ENCODE data around the gene RBM15B. TPM values are rescaled to one million over a fixed set of nuclear protein-coding genes. Genes with fewer than 3 reads are reported as not detected.

The RBM15B gene
- polyA plus RNA-seq, 1 donor from 2014 or later, result 24.1 TPM

DNA sequence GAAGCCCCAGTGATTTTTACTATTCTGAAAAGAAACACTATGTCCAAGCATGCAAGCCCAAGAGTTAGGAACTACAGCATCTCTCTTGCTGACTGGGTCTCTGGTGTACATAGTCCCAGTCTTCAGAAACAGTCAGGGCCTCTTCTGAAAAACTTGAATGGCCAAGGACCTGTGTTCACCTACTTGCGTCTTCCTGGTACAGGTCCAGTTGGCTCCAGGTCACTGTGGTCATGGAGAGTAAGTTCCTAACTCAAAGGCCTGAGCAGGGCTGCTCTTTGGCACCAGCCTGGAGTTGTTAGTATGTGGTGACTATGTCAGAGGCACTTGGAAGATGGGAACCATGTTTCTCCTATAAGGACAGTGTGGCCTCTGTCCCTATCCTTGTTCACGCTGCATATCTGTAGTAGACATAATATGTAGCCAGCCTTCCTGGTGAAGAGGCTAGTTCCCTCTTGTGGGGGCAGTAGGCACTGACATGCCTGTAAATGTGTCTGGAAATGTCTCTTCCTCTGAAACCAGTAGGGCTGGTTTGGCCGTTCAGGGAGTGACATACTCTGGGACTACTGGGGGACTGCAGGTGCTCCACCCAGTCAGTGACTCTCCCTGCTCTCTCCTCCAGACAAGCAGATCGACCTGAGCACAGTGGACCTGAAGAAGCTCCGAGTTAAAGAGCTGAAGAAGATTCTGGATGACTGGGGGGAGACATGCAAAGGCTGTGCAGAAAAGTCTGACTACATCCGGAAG is 2.6 kb upstream of the RBM15B start:
- H3K36me3 ChIP-seq (ENCODE audit: insufficient read depth, low read length), result peaks cover 14% of the 10 kb centered on the region
- no peak overlapping the region for H2AFZ ChIP-seq (ENCODE audit: low read depth, low read length)
- H3F3A ChIP-seq (ENCODE audit: insufficient read depth, low read length, poor library complexity, severe bottlenecking), result peaks cover 5% of the 10 kb centered on the region
- H3K27me3 ChIP-seq (ENCODE audit: insufficient read depth, low read depth, low read length), result no peaks in the 10 kb centered on the region
- H3K4me2 ChIP-seq (ENCODE audit: low read length), result peak overlapping the region; percentile 3
- H3K9me3 ChIP-seq (ENCODE audit: low read length), result no peaks in the 10 kb centered on the region
- H3K9me2 ChIP-seq (ENCODE audit: insufficient read depth, low read length), result no peaks in the 10 kb centered on the region
- peaks cover 38% of the 10 kb centered on the region for H3K79me2 ChIP-seq (replicated peaks; ENCODE audit: insufficient read depth, low read length)
- H3K27ac ChIP-seq (ENCODE audit: low read length), result no peak overlapping the region
- no peak overlapping the region for H3K9ac ChIP-seq (ENCODE audit: low read length)
- H4K20me1 ChIP-seq (ENCODE audit: insufficient read depth), result no peaks in the 10 kb centered on the region
- peak overlapping the region; percentile 95 for H3K4me3 ChIP-seq (ENCODE audit: low read length)
- TF ChIP-seq SMC3 (conservative IDR thresholded peaks at IDR 0.05; ENCODE audit: poor library complexity) (no peak), CTCF (IDR thresholded peaks at IDR 0.05; ENCODE audit: poor library complexity, severe bottlenecking) (peak; percentile 14)

- Histone ChIP-seq H3K9me3 (ENCODE audit: low read length) (no peaks in the 10 kb centered on the region), H3K27ac (ENCODE audit: low read length) (no peak overlapping the region), H3K36me3 (ENCODE audit: insufficient read depth, low read length) (peaks cover 24% of the 10 kb centered on the region), H4K20me1 (ENCODE audit: insufficient read depth) (no peaks in the 10 kb centered on the region), H3K79me2 (replicated peaks; ENCODE audit: insufficient read depth, low read length) (peaks cover 44% of the 10 kb centered on the region), H3K4me2 (ENCODE audit: low read length) (no peak overlapping the region), H3K9ac (ENCODE audit: low read length) (no peak overlapping the region), H2AFZ (ENCODE audit: low read depth, low read length) (no peak overlapping the region), H3F3A (ENCODE audit: insufficient read depth, low read length, poor library complexity, severe bottlenecking) (peaks cover 5% of the 10 kb centered on the region), H3K27me3 (ENCODE audit: insufficient read depth, low read depth, low read length) (no peaks in the 10 kb centered on the region), H3K4me3 (ENCODE audit: low read length) (no peak overlapping the region), H3K9me2 (ENCODE audit: insufficient read depth, low read length) (no peaks in the 10 kb centered on the region)
- TF ChIP-seq MXI1 (conservative IDR thresholded peaks at IDR 0.05; ENCODE audit: poor library complexity, severe bottlenecking), result no peak
- peak; percentile 70 for TF ChIP-seq CTCF (IDR thresholded peaks at IDR 0.05; ENCODE audit: poor library complexity, severe bottlenecking)
- TF ChIP-seq RAD21 (conservative IDR thresholded peaks at IDR 0.05), result peak; percentile 57
- TF ChIP-seq SMC3 (conservative IDR thresholded peaks at IDR 0.05; ENCODE audit: poor library complexity), result peak; percentile 62
- no peak for TF ChIP-seq TAF1 (IDR thresholded peaks at IDR 0.05; ENCODE audit: low read depth)
These were observed 1.5 kb upstream of the RBM15B start for GRCh38 chr3:51389423-51390183.

DNA sequence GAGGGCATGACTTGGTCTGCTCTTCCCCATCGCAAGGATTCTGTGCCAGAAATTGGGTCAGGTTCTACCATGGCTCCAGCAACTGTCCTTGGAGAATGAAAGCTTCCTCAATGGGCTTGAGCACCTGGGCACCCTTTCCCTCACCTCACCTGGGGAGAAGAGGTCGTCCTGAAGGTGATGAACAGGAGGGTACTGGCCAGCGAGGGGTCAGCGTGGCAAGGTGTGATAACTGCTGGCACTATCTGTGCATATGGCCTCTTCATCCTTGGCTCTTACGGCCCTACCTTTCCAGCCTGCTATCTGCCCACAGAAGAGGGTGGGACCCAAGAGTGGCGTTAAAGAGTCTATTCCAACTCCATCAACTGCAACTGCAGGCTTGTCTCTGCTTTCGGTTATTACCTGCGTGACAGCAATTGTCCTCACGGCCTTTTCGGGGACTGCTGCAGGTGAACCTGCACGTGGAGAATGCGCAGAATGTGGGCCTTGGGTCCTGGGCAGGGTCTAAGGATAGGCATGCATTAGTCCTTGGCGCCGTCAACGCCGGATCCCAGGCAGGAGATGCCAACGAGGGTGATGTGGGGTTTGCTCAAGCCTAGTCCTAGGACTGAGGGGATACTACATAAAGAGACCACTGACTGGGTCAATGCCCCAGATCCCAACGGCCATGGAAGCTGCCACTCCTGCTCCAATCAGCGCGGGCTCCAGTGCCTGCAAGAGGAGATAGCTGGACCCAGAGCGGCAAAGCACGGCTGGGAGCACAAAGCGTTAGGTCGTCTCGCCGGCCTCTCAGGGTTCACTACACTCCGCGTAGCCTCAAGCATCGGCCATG is 625 bp upstream of the RBM15B start:
- Histone ChIP-seq H4K20me1 (ENCODE audit: insufficient read depth) (peaks cover 1% of the 10 kb centered on the region), H2AFZ (ENCODE audit: low read depth, low read length) (peak overlapping the region; percentile 29), H3K9me2 (ENCODE audit: insufficient read depth, low read length) (no peaks in the 10 kb centered on the region), H3K27ac (ENCODE audit: low read length) (peak overlapping the region; percentile 71), H3K4me3 (ENCODE audit: low read length) (peak overlapping the region; percentile 90), H3K79me2 (replicated peaks; ENCODE audit: insufficient read depth, low read length) (peaks cover 46% of the 10 kb centered on the region), H3K9me3 (ENCODE audit: low read length) (no peaks in the 10 kb centered on the region), H3K27me3 (ENCODE audit: insufficient read depth, low read depth, low read length) (no peaks in the 10 kb centered on the region), H3K4me2 (ENCODE audit: low read length) (no peak overlapping the region), H3F3A (ENCODE audit: insufficient read depth, low read length, poor library complexity, severe bottlenecking) (peaks cover 5% of the 10 kb centered on the region), H3K9ac (ENCODE audit: low read length) (peak overlapping the region; percentile 63), H3K36me3 (ENCODE audit: insufficient read depth, low read length) (peaks cover 28% of the 10 kb centered on the region)
- TF ChIP-seq TAF1 (IDR thresholded peaks at IDR 0.05; ENCODE audit: low read depth) (no peak), MXI1 (conservative IDR thresholded peaks at IDR 0.05; ENCODE audit: poor library complexity, severe bottlenecking) (no peak), POLR2AphosphoS5 (IDR thresholded peaks at IDR 0.05) (no peak), EP300 (conservative IDR thresholded peaks at IDR 0.05; ENCODE audit: poor library complexity, severe bottlenecking) (no peak), CTCF (IDR thresholded peaks at IDR 0.05; ENCODE audit: poor library complexity, severe bottlenecking) (no peak), RAD21 (conservative IDR thresholded peaks at IDR 0.05) (no peak), SMC3 (conservative IDR thresholded peaks at IDR 0.05; ENCODE audit: poor library complexity) (no peak), REST (IDR thresholded peaks at IDR 0.05; ENCODE audit: borderline replicate concordance) (no peak)
